HG03175 (cell line): ENCODE results near the gene BAX.
"Not testable (repeated sequence)": the region's sequence is repeated elsewhere in the genome, so short reads cannot be mapped to it uniquely, and the experiment has no call there.

Source experiments
- ATAC-seq: cut with Tn5 transposase; IDR thresholded peaks from one replicate; pipeline ENCODE4 v1.9.1; 2021; ENCODE audit warnings: mild to moderate bottlenecking, moderate library complexity; ENCODE audit not compliant: unreplicated experiment

Gene BAX

GRCh38 chr19:48954595-48955307 is at the start of gene BAX:
TSS of gene BAX (plus strand) at chr19:48954875. CDS start at chr19:48954929, 54 bp downstream.
- peak; percentile 91 for ATAC-seq

GRCh38 chr19:48905664-48906063 is 49.0 kb upstream of the BAX start:
- no peak for ATAC-seq

GRCh38 chr19:48906324-48906723 is 48.4 kb upstream of the BAX start:
- no peak for ATAC-seq

GRCh38 chr19:48907671-48908070 is 47.0 kb upstream of the BAX start:
- no peak for ATAC-seq

- ATAC-seq, result not testable (repeated sequence)
Measured at GRCh38 chr19:48909424-48910077, 45.1 kb upstream of the BAX start.

GRCh38 chr19:48910803-48911202 is 43.9 kb upstream of the BAX start:
- ATAC-seq, result no peak

- no peak for ATAC-seq
Measured at GRCh38 chr19:48913114-48913889, 41.4 kb upstream of the BAX start.

GRCh38 chr19:48914181-48914580 is 40.5 kb upstream of the BAX start:
- ATAC-seq, result no peak

GRCh38 chr19:48915757-48916156 is 38.9 kb upstream of the BAX start:
- ATAC-seq, result no peak

GRCh38 chr19:48918071-48918470 is 36.6 kb upstream of the BAX start:
- no peak for ATAC-seq

GRCh38 chr19:48918801-48919247 is 35.9 kb upstream of the BAX start:
- ATAC-seq, result no peak

GRCh38 chr19:48919271-48919670 is 35.4 kb upstream of the BAX start:
- ATAC-seq, result not testable (repeated sequence)

- no peak for ATAC-seq
Measured at GRCh38 chr19:48920949-48921348, 33.7 kb upstream of the BAX start.

- no peak for ATAC-seq
Measured at GRCh38 chr19:48921721-48922500, 32.8 kb upstream of the BAX start.

- ATAC-seq, result no peak
Measured at GRCh38 chr19:48922548-48923490, 31.9 kb upstream of the BAX start.

- no peak for ATAC-seq
Measured at GRCh38 chr19:48925240-48925843, 29.3 kb upstream of the BAX start.

GRCh38 chr19:48925890-48926289 is 28.8 kb upstream of the BAX start:
- not testable (repeated sequence) for ATAC-seq

- no peak for ATAC-seq
Measured at GRCh38 chr19:48926909-48927308, 27.8 kb upstream of the BAX start.

- ATAC-seq, result not testable (repeated sequence)
Measured at GRCh38 chr19:48927692-48928091, 27.0 kb upstream of the BAX start.
